Activated CD4-positive, alpha-beta T cell treated with anti-CD3 and anti-CD28 coated beads for 48 hours (primary cell): ENCODE results near the gene ACTRT2.

ENCODE experiments used
- DNase-seq: peaks from one replicate; pipeline ENCODE4 v3.0.0-alpha.2; 2020

ACTRT2 gene

GRCh38 chr1:3034162-3034561 is 12.9 kb downstream of the ACTRT2 start:
- DNase-seq = no peak

- DNase-seq = no peak
Observed at GRCh38 chr1:3034728-3035562, 13.7 kb downstream of the ACTRT2 start.

GRCh38 chr1:3035563-3036446 is 14.5 kb downstream of the ACTRT2 start:
- no peak for DNase-seq

GRCh38 chr1:3036447-3037280 is 15.4 kb downstream of the ACTRT2 start:
- no peak for DNase-seq

GRCh38 chr1:3037281-3038040 is 16.2 kb downstream of the ACTRT2 start:
- DNase-seq = no peak

GRCh38 chr1:3038113-3038551 is 16.9 kb downstream of the ACTRT2 start:
- no peak for DNase-seq

- no peak for DNase-seq
Observed at GRCh38 chr1:3038571-3039181, 17.4 kb downstream of the ACTRT2 start.

GRCh38 chr1:3040004-3040403 is 18.7 kb downstream of the ACTRT2 start:
- DNase-seq = no peak

GRCh38 chr1:3042481-3042880 is 21.2 kb downstream of the ACTRT2 start:
- DNase-seq = no peak

GRCh38 chr1:3049164-3049563 is 27.9 kb downstream of the ACTRT2 start:
- DNase-seq = no peak

- no peak for DNase-seq
Observed at GRCh38 chr1:3049905-3050304, 28.6 kb downstream of the ACTRT2 start.

- DNase-seq = no peak
Observed at GRCh38 chr1:3050603-3051002, 29.3 kb downstream of the ACTRT2 start.

GRCh38 chr1:3051270-3052268 is 30.3 kb downstream of the ACTRT2 start:
- DNase-seq = no peak

GRCh38 chr1:3052501-3052900 is 31.2 kb downstream of the ACTRT2 start:
- no peak for DNase-seq

GRCh38 chr1:3053366-3053980 is 32.2 kb downstream of the ACTRT2 start:
- DNase-seq = no peak

GRCh38 chr1:3053986-3054385 is 32.7 kb downstream of the ACTRT2 start:
- DNase-seq = no peak

- DNase-seq = no peak
Observed at GRCh38 chr1:3054474-3054873, 33.2 kb downstream of the ACTRT2 start.

GRCh38 chr1:3055051-3055450 is 33.8 kb downstream of the ACTRT2 start:
- DNase-seq = no peak

- DNase-seq = no peak
Observed at GRCh38 chr1:3056641-3057040, 35.4 kb downstream of the ACTRT2 start.
